ENCODE results near the gene HK2. TPM values are rescaled to one million over a fixed set of nuclear protein-coding genes. Genes with fewer than 3 reads are reported as not detected.

Gene HK2
- total RNA-seq, 2 donors from 2014 or later, result 8.7 to 114 TPM

DNA sequence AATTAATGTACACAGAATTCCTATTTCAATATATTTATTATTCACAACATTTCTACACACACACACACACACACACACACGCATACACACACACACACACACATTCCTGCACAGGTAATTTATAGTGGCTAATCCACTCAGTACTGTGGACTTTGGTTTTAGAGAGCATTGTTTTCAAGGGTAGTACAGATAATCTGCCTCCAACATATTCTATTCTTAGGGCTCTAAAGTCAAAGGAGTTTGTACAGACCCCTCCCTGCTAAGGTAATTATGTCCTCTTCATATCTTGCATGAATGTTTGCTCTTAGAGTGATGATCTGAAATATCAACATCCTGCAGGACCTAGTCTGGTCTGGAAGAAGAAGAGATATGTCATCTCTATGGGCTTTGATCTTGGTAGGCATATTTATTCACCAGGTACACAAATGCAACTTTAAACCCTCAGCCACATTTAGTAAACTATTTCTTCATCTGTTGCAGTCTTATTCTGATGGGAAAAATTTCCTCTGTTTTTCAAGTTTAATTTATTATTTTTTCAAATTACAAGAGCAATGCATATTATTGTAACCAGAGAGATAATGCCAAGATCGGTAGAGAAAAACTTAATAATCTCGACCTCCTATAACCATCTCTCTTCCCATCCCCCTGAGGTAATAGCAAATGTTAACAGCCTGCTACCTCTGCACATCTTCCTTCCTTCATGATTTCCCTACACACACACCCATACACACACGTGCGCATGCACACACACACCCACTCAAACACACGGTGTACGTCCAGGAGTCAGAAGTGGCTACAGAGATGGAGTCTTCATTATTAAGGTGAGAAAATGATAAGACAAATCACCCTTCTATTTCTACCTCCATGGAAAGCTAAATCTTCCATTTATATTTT, 106.2 kb downstream of the HK2 start:
- Histone ChIP-seq H3K27me3 (replicated peaks; ENCODE audit: insufficient read depth) (no peaks in the 10 kb centered on the region), H3K36me3 (no peaks in the 10 kb centered on the region), H3K4me3 (no peak overlapping the region), H3K9me3 (no peaks in the 10 kb centered on the region), H3K4me1 (replicated peaks) (no peaks in the 10 kb centered on the region), H3K27ac (no peak overlapping the region)
- no peak for DNase-seq (ENCODE audit: low spot score)
- WGBS, result 89% methylated on average over 7 of the region's 7 CpGs
- intact Hi-C loops (cut with DNase I), result no loop called here
- TF ChIP-seq, protein P1, sequence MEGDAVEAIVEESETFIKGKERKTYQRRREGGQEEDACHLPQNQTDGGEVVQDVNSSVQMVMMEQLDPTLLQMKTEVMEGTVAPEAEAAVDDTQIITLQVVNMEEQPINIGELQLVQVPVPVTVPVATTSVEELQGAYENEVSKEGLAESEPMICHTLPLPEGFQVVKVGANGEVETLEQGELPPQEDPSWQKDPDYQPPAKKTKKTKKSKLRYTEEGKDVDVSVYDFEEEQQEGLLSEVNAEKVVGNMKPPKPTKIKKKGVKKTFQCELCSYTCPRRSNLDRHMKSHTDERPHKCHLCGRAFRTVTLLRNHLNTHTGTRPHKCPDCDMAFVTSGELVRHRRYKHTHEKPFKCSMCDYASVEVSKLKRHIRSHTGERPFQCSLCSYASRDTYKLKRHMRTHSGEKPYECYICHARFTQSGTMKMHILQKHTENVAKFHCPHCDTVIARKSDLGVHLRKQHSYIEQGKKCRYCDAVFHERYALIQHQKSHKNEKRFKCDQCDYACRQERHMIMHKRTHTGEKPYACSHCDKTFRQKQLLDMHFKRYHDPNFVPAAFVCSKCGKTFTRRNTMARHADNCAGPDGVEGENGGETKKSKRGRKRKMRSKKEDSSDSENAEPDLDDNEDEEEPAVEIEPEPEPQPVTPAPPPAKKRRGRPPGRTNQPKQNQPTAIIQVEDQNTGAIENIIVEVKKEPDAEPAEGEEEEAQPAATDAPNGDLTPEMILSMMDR (IDR thresholded peaks at IDR 0.05), result no peak
- TF ChIP-seq POLR2AphosphoS5 (IDR thresholded peaks at IDR 0.05), result no peak
- no peak for TF ChIP-seq POLR2A (IDR thresholded peaks at IDR 0.05)

DNA sequence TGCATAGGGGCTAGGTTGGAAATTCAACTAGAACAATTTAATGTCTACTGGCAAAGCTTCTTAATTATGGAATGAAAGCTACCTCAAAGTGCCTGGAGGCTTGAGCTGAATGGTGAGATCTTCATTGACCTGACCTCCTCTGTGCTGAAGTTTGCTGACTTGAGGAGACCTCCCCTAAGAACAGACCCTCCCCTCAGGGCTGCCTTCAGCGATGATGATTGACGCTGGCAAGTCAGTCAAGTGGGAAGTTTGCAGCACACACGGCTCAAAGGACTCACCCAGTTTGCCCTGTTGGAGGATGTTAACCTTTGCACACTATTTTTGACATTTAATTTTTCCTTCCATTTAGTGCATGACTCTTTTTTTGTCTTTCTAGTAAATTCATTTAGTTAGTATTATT, 107.4 kb downstream of the HK2 start:
- Histone ChIP-seq H3K27me3 (replicated peaks; ENCODE audit: insufficient read depth) (no peaks in the 10 kb centered on the region), H3K9me3 (no peaks in the 10 kb centered on the region), H3K36me3 (no peaks in the 10 kb centered on the region), H3K27ac (no peak overlapping the region), H3K4me3 (no peak overlapping the region), H3K4me1 (replicated peaks) (no peaks in the 10 kb centered on the region)
- no peak for DNase-seq (ENCODE audit: low spot score)
- intact Hi-C loops (cut with DNase I), result no loop called here
- WGBS, result 81% methylated on average over 3 of the region's 3 CpGs
- TF ChIP-seq, protein P1 (IDR thresholded peaks at IDR 0.05), result no peak
- no peak for TF ChIP-seq POLR2AphosphoS5 (IDR thresholded peaks at IDR 0.05)
- TF ChIP-seq POLR2A (IDR thresholded peaks at IDR 0.05), result no peak

DNA sequence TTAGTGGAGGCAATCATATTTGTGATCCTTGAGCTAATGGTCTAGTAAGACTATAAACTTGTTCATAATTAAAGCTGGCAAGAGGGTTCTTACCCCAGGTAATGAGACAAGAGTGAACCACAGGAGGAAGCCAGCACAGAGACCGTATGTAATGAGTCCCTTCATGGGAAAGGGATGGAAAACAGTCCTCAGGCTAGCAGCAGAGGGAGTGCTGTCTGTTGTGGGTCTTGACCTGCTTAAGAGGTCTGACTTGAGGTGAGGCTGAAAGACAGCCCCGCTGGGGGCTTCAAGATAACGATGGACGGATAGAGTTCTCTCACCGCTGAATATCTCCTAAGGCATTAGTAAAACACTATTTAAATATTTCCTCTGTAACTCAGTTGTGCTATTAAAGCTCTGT, 108.3 kb downstream of the HK2 start:
- TF ChIP-seq POLR2AphosphoS5 (IDR thresholded peaks at IDR 0.05) (no peak), POLR2A (IDR thresholded peaks at IDR 0.05) (no peak)
- TF ChIP-seq, protein P1 (IDR thresholded peaks at IDR 0.05), result no peak
- intact Hi-C loops (cut with DNase I), result no loop called here
- H3K36me3 ChIP-seq, result no peaks in the 10 kb centered on the region
- H3K4me3 ChIP-seq, result no peak overlapping the region
- DNase-seq (ENCODE audit: low spot score), result no peak
- WGBS, result 84% methylated on average over 5 of the region's 5 CpGs
- no peaks in the 10 kb centered on the region for H3K27me3 ChIP-seq (replicated peaks; ENCODE audit: insufficient read depth)
- no peaks in the 10 kb centered on the region for H3K9me3 ChIP-seq
- no peaks in the 10 kb centered on the region for H3K4me1 ChIP-seq (replicated peaks)
- no peak overlapping the region for H3K27ac ChIP-seq

Other genes with a start within 250 kb of the HK2 start
- 10 to 100 TPM in 1 of 2 donors, under 1 TPM in 1; 0.18 to 10.9 TPM for gene M1AP, start 185.8 kb upstream of the HK2 start, total RNA-seq
- 10 to 100 TPM; 12.3 to 16.5 TPM for gene SEMA4F, start 179.9 kb upstream of the HK2 start, total RNA-seq
- gene POLE4, start 124.5 kb downstream of the HK2 start, total RNA-seq, result 10 to 100 TPM; 17.2 to 21.9 TPM

Measured in prostate gland (tissue), 2 donors.